Mesenchymal stem cell (in vitro differentiated cells and primary cell): ENCODE measurements around the gene TMEM253.

Experiments used
- DNase-seq: peaks from one replicate; pipeline ENCODE4 v3.0.0-alpha.2; 2013
- H2AFZ ChIP-seq: one replicate; pipeline ENCODE4 v1.6.1; 2013; ENCODE audit warnings: low read depth, mild to moderate bottlenecking, control low read depth, inconsistent platforms, low read length, moderate library complexity
- H2AK5ac ChIP-seq: 2 replicates; pipeline ENCODE4 v1.6.1; 2013; ENCODE audit warnings: low read length, moderate library complexity, mild to moderate bottlenecking, inconsistent platforms; ENCODE audit not compliant: severe bottlenecking
- H2BK120ac ChIP-seq: one replicate; pipeline ENCODE4 v1.6.1; 2013; ENCODE audit warnings: low read depth, mild to moderate bottlenecking, inconsistent platforms, low read length, moderate library complexity
- H2BK12ac ChIP-seq, 2 experiments: one replicate each; pipeline ENCODE4 v1.6.1; 2013; ENCODE audit warnings: inconsistent platforms in 2 of 2, low read length in 2 of 2, mild to moderate bottlenecking in 2 of 2, moderate library complexity in 2 of 2, control low read depth in 1 of 2
- H2BK15ac ChIP-seq: one replicate; pipeline ENCODE4 v1.6.1; 2013; ENCODE audit warnings: mild to moderate bottlenecking, low read depth, inconsistent platforms; ENCODE audit not compliant: poor library complexity, severe bottlenecking
- H2BK5ac ChIP-seq: 2 replicates; pipeline ENCODE4 v1.6.1; 2013; ENCODE audit warnings: low read depth, mild to moderate bottlenecking, low read length, control low read depth, inconsistent platforms; ENCODE audit not compliant: poor library complexity, severe bottlenecking
- H3K14ac ChIP-seq, 2 experiments: one replicate each; pipeline ENCODE4 v1.6.1; 2013; ENCODE audit warnings: inconsistent platforms in 2 of 2, low read length in 2 of 2, control low read depth in 1 of 2, mild to moderate bottlenecking in 1 of 2, moderate library complexity in 1 of 2
- H3K18ac ChIP-seq, 2 experiments: one replicate each; pipeline ENCODE4 v1.6.1; 2013; ENCODE audit warnings: inconsistent platforms in 2 of 2, low read length in 2 of 2, control low read depth in 1 of 2, low read depth in 1 of 2, mild to moderate bottlenecking in 1 of 2
- H3K23ac ChIP-seq, 2 experiments: one replicate each; pipeline ENCODE4 v1.6.1; 2013; ENCODE audit warnings: inconsistent platforms in 2 of 2, low read length in 2 of 2, mild to moderate bottlenecking in 2 of 2, moderate library complexity in 2 of 2, control low read depth in 1 of 2
- H3K27ac ChIP-seq: 2 replicates; pipeline ENCODE4 v1.5.1; 2013; ENCODE audit warnings: mild to moderate bottlenecking, moderate library complexity, low read length, control low read depth, inconsistent platforms; ENCODE audit not compliant: poor library complexity, severe bottlenecking
- H3K27me3 ChIP-seq, 2 experiments: 2 replicates each; pipeline versions ENCODE4 v1.6.1 to v1.7.0; 2013; ENCODE audit warnings: low read length in 2 of 2, mild to moderate bottlenecking in 2 of 2, moderate library complexity in 2 of 2, control low read depth in 1 of 2, inconsistent platforms in 1 of 2; ENCODE audit not compliant: control insufficient read depth in 1 of 2, insufficient read depth in 1 of 2
- H3K36me3 ChIP-seq, 2 experiments: 2 replicates each; pipeline versions ENCODE4 v1.6.1 to v1.7.0; 2013; ENCODE audit warnings: low read length in 2 of 2, control low read depth in 1 of 2, inconsistent platforms in 1 of 2, low read depth in 1 of 2, mild to moderate bottlenecking in 1 of 2; ENCODE audit not compliant: insufficient read depth in 2 of 2, control insufficient read depth in 1 of 2
- H3K4ac ChIP-seq, 2 experiments: one replicate each; pipeline ENCODE4 v1.6.1; 2013; ENCODE audit warnings: inconsistent platforms in 2 of 2, low read length in 2 of 2, mild to moderate bottlenecking in 2 of 2, moderate library complexity in 2 of 2, control low read depth in 1 of 2, low read depth in 1 of 2
- H3K4me1 ChIP-seq: 2 replicates; pipeline ENCODE4 v1.6.1; 2013; ENCODE audit warnings: low read depth, low read length, control low read depth; ENCODE audit not compliant: control insufficient read depth, insufficient read depth
- H3K4me2 ChIP-seq: 2 replicates; pipeline ENCODE4 v1.6.1; 2013; ENCODE audit warnings: low read length, mild to moderate bottlenecking, inconsistent platforms; ENCODE audit not compliant: poor library complexity, severe bottlenecking
- H3K4me3 ChIP-seq, 2 experiments: 2 replicates each; pipeline versions ENCODE4 v1.5.1 to v1.7.0; 2013; ENCODE audit warnings: low read length in 2 of 2, mild to moderate bottlenecking in 2 of 2, control low read depth in 1 of 2, low read depth in 1 of 2; ENCODE audit not compliant: insufficient read depth in 1 of 2
- H3K79me1 ChIP-seq: replicated peaks from 2 replicates; pipeline ENCODE4 v1.6.1; 2013; ENCODE audit warnings: mild to moderate bottlenecking, control low read depth, low read length, inconsistent platforms; ENCODE audit not compliant: poor library complexity, severe bottlenecking
- H3K9ac ChIP-seq: 2 replicates; pipeline ENCODE4 v1.7.0; 2013; ENCODE audit warnings: mild to moderate bottlenecking, low read length, moderate library complexity
- H3K9me3 ChIP-seq: 2 replicates; pipeline ENCODE4 v1.7.0; 2013; ENCODE audit warnings: mild to moderate bottlenecking, low read length; ENCODE audit not compliant: control insufficient read depth
- H4K8ac ChIP-seq: one replicate; pipeline ENCODE4 v1.6.1; 2013; ENCODE audit warnings: inconsistent platforms, mild to moderate bottlenecking, low read length, moderate library complexity
- H4K91ac ChIP-seq: one replicate; pipeline ENCODE4 v1.6.1; 2013; ENCODE audit warnings: mild to moderate bottlenecking, low read length, inconsistent platforms
- WGBS: methylation state at CpG from one replicate; pipeline ENCODE4 v1.1.7; 2013; ENCODE audit warnings: mixed read lengths; 5-methylcytosine and 5-hydroxymethylcytosine counted together

The TMEM253 gene

GRCh38 chr14:21059842-21060613 lies 40.8 kb upstream of the TMEM253 start:
- Histone ChIP-seq H3K9me3 (no peaks in the 10 kb centered on the region), H3K18ac (no peak overlapping the region), H4K8ac (no peak overlapping the region), H3K4me3 (no peak overlapping the region), H2AK5ac (no peak overlapping the region), H3K14ac (no peak overlapping the region), H3K4me2 (no peak overlapping the region), H3K23ac (no peak overlapping the region), H3K27me3 (no peaks in the 10 kb centered on the region), H2BK120ac (no peak overlapping the region), H3K9ac (no peak overlapping the region), H3K79me1 (no peaks in the 10 kb centered on the region), H3K36me3 (no peaks in the 10 kb centered on the region), H4K91ac (no peak overlapping the region), H3K27ac (no peak overlapping the region), H2BK15ac (no peak overlapping the region), H3K4me1 (peaks cover 19% of the 10 kb centered on the region), H2BK5ac (no peak overlapping the region), H2AFZ (no peak overlapping the region), H3K4ac (no peak overlapping the region), H2BK12ac (no peak overlapping the region)
- WGBS, result 86% methylated on average over 8 of the region's 8 CpGs
- DNase-seq, result no peak

DNA sequence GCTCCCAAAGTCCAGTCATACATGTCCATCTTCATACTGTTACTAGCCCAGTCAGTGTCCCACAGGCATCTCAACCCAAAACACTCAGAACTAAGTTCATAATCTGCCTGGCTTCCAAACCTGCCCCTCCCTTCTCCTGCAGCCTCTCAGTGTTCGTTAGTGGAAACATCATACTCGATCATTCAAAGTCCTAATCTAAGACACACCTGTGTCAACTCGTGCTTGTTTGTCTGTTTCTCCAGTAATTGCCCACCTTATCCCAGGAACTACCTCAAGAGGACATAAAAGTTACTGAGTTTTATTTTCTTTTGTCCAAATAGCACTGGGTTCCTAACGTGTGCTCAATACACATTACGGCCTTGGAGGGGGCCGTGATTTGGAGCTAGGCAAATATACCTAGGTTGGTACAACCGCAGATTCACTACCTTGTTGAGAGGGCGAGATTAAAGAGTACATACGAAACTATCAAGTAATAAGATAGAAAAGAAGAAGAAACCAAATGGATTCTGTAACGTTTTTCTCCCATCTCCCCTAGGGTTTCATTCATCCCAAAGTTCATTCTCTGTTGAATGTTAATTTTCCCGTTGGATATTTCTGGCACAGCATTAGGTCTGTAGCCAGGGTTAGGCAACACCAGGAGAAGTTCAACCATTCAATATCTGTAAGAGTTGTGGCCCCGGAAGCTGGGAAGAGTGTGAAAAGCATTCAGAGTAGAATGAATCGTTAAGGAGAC lies 40.1 kb upstream of the TMEM253 start:
- Histone ChIP-seq H3K27me3 (no peaks in the 10 kb centered on the region), H2BK12ac (no peak overlapping the region), H2BK120ac (no peak overlapping the region), H4K8ac (no peak overlapping the region), H3K18ac (no peak overlapping the region), H3K14ac (no peak overlapping the region), H3K23ac (no peak overlapping the region), H3K9ac (no peak overlapping the region), H3K79me1 (no peaks in the 10 kb centered on the region), H3K4me3 (no peak overlapping the region), H3K27ac (no peak overlapping the region), H3K36me3 (no peaks in the 10 kb centered on the region), H4K91ac (no peak overlapping the region), H2AK5ac (peak overlapping the region; percentile 93), H3K4me2 (no peak overlapping the region), H2BK5ac (no peak overlapping the region), H3K4ac (no peak overlapping the region), H3K4me1 (peaks cover 14% of the 10 kb centered on the region), H3K9me3 (no peaks in the 10 kb centered on the region), H2BK15ac (no peak overlapping the region), H2AFZ (no peak overlapping the region)
- WGBS, result 87% methylated on average over 13 of the region's 13 CpGs
- DNase-seq, result no peak

DNA sequence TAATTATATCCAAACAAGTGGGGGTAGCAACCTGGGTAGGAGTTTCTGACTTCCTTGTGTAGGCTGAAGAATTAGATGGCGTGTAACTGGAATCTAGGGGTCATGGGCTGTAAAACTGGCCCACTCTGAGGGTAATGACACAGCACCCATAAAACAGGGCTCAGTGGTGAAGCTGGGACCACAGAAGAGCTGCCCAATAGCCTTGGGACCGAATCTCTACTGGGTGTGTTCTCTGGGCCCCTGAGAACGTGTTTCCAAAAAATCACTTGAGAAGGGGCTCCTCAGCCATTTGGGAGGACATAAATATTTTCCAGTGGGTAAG lies 39.6 kb upstream of the TMEM253 start:
- Histone ChIP-seq H2AFZ (no peak overlapping the region), H3K27ac (no peak overlapping the region), H3K4ac (no peak overlapping the region), H3K18ac (no peak overlapping the region), H3K9me3 (no peaks in the 10 kb centered on the region), H3K4me2 (no peak overlapping the region), H2BK12ac (no peak overlapping the region), H3K36me3 (no peaks in the 10 kb centered on the region), H2AK5ac (peak overlapping the region; percentile 93), H2BK120ac (no peak overlapping the region), H4K91ac (no peak overlapping the region), H3K9ac (no peak overlapping the region), H3K79me1 (no peaks in the 10 kb centered on the region), H4K8ac (no peak overlapping the region), H3K23ac (no peak overlapping the region), H3K4me3 (no peak overlapping the region), H3K27me3 (no peaks in the 10 kb centered on the region), H3K14ac (no peak overlapping the region), H2BK15ac (no peak overlapping the region), H3K4me1 (peaks cover 13% of the 10 kb centered on the region), H2BK5ac (peak overlapping the region; percentile 39)
- no peak for DNase-seq
- WGBS, result 94% methylated on average over 3 of the region's 3 CpGs

GRCh38 chr14:21063479-21063878 lies 37.4 kb upstream of the TMEM253 start:
- H2BK120ac ChIP-seq, result no peak overlapping the region
- H2BK12ac ChIP-seq, result no peak overlapping the region
- no peaks in the 10 kb centered on the region for H3K9me3 ChIP-seq
- peaks cover 7% of the 10 kb centered on the region for H3K4me1 ChIP-seq
- H2BK5ac ChIP-seq, result no peak overlapping the region
- no peaks in the 10 kb centered on the region for H3K27me3 ChIP-seq
- no peak overlapping the region for H3K4me2 ChIP-seq
- no peak overlapping the region for H3K4ac ChIP-seq
- H3K27ac ChIP-seq, result peak overlapping the region; percentile 90
- H3K14ac ChIP-seq, result no peak overlapping the region
- H3K4me3 ChIP-seq, result no peak overlapping the region
- peak overlapping the region; percentile 61 for H3K9ac ChIP-seq
- H2AK5ac ChIP-seq, result no peak overlapping the region
- no peaks in the 10 kb centered on the region for H3K79me1 ChIP-seq
- no peak overlapping the region for H2BK15ac ChIP-seq
- no peak overlapping the region for H3K18ac ChIP-seq
- H3K23ac ChIP-seq, result no peak overlapping the region
- no peaks in the 10 kb centered on the region for H3K36me3 ChIP-seq
- peak; percentile 53 for DNase-seq
- H4K91ac ChIP-seq, result no peak overlapping the region
- H2AFZ ChIP-seq, result no peak overlapping the region
- no peak overlapping the region for H4K8ac ChIP-seq
- WGBS, result 26% methylated on average over 3 of the region's 3 CpGs
